GM19023 (cell line): ENCODE data around the gene INPPL1.

Experiments
- ATAC-seq: cut with Tn5 transposase; IDR thresholded peaks from one replicate; pipeline ENCODE4 v1.9.1; 2021; ENCODE audit warnings: mild to moderate bottlenecking, moderate library complexity; ENCODE audit not compliant: unreplicated experiment

The INPPL1 gene

DNA sequence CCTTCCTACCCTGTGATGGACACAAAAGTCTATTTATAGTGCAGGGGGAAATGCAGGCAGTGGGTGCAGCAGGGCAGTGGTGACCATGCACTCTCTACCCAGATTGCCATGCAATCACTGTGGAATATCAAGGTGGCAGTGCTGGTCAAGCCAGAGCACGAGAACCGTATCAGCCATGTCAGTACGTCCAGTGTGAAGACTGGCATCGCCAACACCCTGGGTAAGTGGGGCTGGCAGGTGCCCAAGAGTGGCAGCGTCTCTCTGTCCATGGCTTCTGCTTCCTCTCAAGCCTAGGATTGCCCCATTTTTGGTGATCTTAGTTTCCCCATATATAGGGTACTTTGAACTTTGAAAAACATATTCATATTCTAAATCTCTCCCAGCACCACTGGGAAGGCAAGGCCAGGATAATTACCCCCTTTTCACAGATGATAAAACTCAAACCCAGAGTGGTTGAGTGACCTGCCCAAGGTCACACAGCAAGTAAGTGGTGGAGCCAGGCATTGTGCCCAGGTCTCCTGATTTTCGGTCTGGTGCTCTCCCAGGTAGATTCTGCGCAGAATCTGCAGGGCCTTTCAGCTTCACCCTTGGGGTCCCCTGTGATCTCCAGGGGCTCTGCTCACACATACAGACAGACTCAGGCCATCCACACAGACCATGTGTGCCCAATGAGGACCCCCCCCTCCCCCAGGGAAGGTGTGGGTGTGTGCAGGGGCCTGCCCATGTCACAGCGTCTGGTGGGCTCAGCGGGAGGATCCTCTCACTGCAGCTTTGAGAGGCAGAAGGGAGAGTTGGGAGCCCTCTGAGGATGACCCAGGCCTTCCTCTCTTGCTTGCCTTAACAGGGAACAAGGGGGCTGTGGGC, 7.1 kb downstream of the INPPL1 start:
- no peak for ATAC-seq

DNA sequence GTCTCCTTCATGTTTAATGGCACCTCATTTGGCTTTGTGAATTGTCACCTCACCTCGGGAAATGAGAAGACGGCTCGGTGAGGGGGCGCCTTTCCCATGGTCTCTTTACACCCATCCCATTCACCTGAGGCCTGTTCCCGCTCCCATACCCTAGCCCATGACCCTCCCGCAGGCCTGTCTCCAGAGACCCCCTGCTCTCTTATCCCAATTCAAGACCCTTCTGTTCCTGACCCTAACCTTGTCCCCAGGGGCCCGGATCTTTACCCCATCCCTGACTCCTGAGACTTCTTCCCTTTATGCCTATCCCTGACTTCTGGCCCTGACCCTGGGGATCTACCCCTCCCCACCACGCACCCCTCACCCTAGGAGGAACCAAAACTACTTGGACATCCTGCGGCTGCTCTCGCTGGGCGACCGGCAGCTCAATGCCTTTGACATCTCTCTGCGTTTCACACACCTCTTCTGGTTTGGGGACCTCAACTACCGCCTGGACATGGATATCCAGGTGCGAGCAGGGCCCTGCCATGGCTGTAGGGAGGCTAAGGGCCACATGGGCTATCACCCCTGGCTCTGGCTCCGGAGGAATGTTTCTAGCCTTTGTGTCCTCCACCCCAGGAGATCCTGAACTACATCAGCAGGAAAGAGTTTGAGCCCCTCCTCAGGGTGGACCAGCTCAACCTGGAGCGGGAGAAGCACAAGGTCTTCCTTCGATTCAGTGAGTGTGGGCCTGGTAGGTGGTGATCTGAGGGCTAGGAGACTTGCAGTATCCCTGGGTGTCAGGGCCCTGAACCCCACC, 7.9 kb downstream of the INPPL1 start:
- ATAC-seq: no peak

DNA sequence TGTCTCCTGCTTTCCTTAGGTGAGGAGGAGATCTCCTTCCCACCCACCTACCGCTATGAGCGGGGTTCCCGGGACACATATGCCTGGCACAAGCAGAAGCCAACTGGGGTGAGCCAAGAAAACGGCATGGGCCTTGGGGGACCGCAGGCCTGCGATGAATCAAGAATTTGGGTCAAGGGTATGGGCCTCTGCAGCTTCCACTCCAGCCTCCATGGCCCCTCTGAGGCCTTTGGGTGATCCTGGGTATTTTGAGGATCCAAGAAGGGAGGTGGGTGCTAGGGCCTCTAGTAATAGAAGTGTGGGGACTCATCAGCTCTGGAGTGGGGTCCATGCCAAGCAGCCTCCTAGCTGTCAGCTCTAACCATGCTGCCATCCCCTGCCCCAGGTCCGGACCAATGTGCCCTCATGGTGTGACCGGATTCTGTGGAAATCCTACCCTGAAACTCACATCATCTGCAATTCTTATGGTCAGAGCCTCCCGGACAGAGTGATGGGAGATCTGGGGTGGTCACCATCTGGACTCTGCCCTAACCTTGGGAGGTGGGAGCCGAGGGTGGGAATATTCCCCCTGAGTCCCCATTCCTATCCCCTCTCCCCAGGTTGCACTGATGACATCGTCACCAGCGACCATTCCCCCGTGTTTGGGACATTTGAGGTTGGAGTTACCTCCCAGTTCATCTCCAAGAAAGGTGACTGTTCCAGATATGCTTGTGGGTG, 8.6 kb downstream of the INPPL1 start:
- ATAC-seq: no peak

DNA sequence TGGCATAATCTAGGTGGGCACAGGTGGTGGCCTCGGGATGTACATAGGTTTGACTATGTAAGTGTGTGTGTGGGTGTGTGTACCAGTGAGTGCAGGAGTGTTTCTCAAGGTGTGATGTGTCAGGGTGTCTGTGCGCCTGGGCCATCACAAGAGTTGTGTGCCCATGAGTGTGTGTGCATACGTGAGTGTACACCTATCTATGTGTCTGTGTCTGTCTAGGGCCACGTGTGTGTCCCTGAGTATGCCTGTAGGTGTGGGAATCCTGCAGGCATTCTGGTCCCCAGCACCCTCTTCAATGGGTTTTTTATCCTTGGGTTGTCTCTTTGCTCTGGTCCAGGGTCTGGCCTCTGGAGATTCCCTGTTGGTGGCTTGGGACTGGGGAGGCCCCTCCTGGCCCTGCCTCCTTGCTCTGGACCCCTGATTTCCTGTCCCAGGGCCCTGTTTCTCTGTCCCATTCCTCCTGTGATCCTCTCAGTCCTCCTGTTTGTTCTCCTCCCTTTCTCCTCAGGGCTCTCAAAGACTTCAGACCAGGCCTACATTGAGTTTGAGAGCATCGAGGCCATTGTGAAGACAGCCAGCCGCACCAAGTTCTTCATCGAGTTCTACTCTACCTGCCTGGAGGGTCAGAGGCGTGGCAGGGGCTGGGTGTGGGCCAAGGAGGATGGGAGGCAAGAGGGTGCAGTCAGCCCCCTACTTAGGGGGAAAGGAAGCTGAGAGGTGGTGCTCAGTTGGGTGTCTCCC, 9.4 kb downstream of the INPPL1 start:
- no peak for ATAC-seq

DNA sequence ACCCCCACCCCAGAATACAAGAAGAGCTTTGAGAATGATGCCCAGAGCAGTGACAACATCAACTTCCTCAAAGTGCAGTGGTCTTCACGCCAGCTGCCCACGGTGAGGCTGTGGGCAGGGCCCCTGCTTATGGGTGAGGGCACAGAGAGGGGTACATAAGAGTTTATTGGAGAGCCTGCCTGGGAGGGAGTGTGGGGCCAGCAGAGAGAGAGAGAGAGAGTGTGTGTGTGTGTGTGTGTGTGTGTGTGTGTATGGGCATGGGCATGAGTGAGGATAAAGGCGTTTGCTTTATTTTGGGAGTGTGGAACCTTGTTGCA, 9.9 kb downstream of the INPPL1 start:
- ATAC-seq: no peak

DNA sequence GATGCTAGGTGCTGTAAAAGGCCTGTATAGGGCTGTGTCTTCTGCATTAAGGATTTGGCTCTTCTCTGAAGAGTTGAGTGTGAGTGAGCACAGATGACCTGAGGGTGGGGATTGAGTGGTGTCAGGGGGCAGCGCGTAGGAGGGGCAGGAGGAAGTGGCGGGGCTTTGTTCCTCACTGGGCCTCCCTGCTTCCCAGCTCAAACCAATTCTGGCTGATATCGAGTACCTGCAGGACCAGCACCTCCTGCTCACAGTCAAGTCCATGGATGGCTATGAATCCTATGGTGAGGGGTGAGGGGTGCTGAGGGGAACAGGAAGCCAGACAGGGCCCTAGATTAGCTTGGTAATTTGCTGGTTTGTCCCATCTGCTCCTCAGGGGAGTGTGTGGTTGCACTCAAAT, 10.4 kb downstream of the INPPL1 start:
- ATAC-seq: no peak

DNA sequence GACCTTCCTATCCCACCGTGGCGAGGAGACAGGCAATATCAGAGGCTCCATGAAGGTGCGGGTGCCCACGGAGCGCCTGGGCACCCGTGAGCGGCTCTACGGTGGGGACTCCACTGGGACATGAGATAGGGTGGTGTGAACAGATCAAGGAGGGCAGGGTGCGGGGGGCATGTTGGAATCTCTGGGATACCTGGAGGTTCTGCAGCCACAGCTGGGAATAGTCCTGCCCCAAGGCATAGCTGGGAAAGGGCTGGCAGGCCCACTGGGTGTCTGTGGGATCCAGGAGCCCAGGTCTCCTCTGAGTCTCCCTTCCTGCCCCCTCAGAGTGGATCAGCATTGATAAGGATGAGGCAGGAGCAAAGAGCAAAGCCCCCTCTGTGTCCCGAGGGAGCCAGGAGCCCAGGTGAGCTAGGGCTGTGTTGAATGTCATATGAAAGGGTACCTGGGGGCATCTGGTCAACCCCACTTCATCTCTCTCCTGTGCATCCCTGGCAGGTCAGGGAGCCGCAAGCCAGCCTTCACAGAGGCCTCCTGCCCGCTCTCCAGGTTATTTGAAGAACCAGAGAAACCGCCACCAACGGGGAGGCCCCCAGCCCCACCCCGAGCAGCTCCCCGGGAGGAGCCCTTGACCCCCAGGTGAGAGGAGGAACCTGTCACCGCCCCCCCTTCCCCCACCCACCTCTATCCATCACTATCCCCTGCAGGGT, 10.9 kb downstream of the INPPL1 start:
- no peak for ATAC-seq

DNA sequence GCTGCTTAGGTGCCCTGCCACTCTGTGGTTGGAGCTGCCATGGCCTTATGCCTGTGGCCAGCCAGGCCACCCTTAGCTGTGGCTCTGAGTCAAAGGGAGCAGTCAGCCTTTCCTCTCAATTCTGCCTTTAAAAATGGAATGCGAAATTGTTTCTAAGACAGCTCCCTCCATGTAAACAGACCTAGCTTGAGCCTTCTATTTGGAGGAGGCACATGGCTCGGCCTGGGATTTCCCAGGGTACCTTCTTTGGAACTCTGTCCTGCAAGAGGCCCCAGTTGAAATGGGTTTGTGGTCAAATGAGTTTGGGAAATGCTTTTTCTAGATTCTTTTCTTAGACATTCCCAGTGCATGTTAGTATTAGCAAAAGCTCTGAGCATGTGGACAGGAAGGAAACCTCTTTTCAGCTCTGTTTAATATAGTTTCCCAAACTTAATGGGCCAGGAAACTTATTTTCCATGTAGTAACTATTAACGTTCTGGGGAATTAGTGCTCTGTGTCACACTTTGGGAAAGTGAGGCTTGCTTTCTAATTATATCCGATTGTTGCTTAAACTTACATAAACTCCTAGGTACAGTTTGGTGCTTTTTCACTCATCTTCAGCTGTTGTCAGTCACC, 11.6 kb downstream of the INPPL1 start:
- ATAC-seq: no peak

DNA sequence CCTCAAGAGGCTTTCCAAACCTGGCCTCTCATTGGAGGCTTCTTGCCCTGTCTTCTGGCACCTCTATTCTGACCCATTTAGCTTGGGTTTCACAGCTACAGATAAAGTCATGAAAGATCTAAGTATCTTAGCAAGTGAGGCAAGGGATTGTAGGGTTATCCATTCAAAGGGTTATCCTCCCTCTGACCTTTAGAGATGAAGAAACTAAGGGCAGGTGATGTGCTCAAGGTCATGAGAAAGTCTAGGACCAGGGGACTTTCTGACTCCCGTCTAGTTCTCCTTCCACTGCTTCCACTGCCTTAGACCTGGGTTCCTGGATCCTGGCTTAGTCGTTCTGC, 12.2 kb downstream of the INPPL1 start:
- no peak for ATAC-seq

DNA sequence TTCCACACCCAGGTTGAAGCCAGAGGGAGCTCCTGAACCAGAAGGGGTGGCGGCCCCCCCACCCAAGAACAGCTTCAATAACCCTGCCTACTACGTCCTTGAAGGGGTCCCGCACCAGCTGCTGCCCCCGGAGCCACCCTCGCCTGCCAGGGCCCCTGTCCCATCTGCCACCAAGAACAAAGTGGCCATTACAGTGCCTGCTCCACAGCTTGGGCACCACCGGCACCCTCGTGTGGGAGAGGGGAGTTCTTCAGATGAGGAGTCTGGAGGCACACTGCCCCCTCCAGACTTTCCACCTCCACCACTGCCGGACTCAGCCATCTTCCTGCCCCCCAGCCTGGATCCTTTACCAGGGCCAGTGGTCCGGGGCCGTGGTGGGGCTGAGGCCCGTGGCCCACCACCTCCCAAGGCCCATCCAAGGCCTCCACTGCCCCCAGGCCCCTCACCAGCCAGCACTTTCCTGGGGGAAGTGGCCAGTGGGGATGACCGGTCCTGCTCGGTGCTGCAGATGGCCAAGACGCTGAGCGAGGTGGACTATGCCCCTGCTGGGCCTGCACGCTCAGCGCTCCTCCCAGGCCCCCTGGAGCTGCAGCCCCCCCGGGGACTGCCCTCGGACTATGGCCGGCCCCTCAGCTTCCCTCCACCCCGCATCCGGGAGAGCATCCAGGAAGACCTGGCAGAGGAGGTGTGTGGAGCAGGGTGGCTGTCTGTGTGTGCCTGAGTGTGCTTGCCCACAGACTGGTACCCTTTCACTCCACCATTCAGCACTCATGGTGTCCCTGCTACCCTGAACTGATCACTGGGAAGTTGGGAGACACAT, 12.8 kb downstream of the INPPL1 start:
- no peak for ATAC-seq

DNA sequence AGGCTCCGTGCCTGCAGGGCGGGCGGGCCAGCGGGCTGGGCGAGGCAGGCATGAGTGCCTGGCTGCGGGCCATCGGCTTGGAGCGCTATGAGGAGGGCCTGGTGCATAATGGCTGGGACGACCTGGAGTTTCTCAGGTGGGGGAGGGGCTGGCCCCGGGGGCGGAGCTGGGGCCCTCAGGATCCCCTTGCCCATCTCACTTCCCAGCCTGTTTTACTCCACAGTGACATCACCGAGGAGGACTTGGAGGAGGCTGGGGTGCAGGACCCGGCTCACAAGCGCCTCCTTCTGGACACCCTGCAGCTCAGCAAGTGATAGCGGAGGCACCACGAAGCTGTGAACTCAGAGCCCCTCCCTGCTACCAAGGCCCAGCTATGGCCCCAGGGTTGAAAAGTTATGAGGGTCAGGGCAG, 13.5 kb downstream of the INPPL1 start:
- ATAC-seq: no peak

DNA sequence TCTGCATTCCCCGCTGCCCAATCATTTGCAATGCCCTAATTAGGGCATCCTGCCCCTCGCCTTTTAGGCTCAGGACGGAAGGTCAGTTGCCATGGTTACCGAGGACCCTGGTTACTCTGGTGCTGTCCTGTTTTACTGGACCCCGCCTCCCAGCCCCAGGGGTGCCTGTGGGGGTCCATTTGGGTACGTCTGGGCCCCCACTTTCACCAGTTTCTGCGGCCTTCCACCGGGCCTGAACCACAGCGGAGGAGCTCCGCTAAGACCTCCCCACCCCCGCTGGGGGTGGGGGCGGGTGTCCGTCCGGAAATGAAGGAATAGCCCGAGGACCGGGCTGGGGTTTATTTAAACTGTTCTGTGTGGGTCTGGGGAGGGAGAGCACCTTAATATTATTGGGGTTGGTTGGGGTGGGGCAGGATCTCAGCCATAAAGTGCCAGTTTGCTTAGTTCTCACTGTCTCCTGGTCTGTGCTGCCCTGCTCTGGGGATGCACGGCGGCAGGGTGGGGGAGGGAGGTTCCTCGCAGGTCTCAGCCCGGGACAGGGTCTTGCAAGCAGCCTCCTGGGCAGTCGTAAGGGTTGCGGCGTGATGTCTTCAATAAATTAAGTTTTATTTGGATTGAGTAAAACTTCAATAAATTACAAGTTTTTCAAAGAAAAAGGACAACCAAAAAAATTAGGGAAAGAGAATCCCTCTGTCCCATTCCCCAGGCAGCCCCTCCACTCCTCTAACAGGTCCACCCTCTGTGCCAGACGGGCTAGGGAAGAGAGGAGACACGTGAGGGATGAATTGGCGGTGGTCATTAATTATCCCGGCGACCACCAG, 14.1 kb downstream of the INPPL1 start:
- no peak for ATAC-seq

DNA sequence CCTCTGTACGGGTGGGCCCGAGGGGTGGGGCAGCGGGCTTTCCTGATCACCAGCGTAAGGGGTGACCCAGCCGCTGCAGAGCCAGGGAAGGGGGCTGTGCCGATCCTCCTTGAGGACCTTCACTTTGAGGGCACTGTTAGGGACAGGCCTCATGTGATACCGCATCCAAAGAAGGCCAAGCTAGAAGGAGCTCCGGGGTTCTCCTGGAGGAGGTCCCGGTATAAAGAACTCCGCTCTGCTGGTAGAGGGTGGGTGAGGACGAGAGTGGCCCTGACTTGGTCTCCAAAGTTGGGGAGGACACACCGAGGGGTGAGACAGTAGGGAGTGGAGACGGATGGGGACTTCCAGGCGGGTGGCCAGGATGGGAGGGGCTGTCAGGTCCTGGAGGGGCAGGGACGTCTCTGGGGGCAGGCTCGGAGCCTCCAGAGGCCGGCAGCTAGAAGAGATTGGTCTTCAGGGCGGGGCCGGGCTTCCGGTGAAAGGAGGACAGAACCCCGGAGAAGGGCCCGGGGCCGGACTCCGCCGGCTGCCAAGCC, 14.8 kb downstream of the INPPL1 start:
- ATAC-seq: no peak

DNA sequence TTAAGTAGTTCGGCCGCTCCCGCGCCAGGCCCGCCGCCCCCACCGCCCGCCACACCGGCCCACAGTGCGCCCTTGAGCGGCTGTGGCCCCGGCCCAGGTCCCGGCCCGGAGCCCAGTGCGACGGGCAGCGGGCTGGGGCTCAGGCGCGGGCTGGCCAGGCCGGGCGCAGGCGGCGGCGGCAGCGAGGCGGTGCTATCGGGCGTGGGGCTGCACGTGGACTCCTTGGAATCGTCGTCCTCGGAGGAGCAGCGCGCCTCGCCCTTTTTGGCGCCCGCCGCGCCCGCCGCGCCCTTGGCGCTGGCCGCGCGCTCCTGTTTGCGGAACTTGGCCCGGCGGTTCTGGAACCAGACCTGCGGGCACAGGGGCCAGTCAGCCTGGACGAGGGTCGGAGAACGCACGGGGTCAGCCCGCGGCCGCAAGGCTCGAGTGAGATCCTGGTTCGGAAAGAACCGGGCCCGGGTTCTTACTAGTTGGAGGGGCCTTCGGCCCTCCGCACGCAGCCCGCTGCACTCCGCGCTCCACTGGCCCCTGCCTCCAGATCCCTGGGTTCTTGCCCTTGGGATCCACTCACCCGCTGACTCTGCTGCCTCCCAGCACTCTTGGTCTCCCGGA, 15.4 kb downstream of the INPPL1 start:
- ATAC-seq: no peak

DNA sequence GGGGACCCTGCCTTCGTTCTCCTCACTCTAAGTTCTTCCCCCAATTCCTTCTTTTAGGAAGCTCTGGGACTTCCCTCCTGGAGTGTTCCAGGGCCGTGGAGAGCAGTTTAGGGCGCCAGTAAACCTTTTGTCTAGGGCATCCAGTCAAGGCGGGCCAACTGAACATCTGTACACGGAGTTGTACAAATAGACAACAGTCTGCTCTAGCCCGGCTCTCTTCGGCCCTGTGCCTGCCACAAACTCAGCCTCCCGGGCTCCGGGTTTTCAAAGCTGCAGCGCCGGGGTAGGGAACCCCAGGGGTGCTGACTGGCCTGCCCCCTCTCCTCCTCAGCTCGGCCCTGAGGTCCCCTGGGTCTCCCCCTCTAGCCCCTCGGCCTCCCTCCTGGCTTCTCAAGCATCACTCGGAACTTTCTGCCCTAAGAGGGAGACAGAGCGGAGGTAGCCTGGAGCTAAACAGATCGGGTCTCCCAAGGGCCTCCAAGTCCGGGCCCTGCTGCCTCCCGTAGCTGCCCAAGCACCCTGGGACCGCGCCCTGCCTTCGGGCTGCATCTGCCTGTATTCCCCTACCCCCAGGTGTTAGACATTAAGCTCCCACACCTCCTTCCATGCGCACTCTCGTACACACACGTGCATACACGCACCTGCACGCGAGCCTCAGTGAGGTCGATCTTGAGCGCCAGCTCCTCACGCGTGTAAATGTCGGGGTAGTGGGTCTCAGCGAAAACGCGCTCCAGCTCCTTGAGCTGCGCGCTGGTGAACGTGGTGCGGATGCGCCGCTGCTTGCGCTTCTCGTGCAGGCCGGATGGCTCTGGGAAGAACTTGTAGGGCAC, 16.1 kb downstream of the INPPL1 start:
- ATAC-seq: no peak

DNA sequence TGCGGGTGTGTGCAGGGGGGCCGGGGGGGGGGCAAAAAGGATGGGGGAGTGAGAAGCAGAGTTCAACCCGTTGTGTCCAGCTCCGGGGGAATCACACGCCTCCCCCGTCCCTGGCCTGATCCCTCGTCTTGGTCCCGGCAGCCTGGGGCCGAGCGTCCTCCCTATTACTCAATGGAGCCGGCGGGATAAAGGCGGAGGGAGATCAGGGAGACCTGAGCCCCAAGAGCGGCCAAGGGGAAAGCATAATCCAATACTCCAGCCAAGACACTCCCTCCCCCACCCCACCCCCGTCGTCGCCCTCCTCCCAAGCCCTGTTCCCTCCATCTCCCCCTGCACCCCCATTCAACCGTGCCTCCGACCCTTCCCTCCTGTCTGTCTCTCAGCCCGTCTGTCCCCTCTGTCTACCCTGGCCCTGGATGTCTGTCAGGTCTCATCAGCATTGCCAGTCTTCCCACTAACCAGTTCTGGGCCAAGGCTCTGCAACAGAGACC, 16.8 kb downstream of the INPPL1 start:
- no peak for ATAC-seq

DNA sequence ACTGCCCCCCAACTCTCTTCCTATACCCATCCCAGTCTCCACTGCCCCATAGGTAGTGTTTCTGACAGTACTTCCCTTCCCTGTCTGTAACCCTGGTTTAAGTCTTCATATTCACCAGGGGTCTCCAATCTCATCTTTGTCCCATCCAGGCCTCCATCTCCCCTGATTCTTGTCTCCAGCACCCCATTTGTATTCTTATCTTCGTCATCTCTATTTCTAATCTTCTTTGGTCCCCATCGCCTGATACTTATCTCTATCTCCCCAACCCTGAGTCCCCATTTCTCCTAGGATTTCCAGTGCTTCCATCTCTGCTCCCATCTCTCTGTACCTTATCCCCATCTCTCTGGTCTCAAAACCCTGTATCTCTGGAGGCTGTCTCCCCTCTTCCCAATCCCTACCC, 17.6 kb downstream of the INPPL1 start:
- ATAC-seq: no peak
